Smooth muscle cell of trachea (primary cell): ENCODE results near the gene MUC15. TPM values are rescaled to one million over a fixed set of nuclear protein-coding genes. Genes with fewer than 3 reads are reported as not detected.

ENCODE experiments used
- total RNA-seq: library from RNA; depleted of rRNA; stranded (reverse); fragments of >200 nt; gene quantifications from 2 replicates; pipeline ENCODE4 v1.2.1, GENCODE V29; 2014

Gene MUC15, protein sequence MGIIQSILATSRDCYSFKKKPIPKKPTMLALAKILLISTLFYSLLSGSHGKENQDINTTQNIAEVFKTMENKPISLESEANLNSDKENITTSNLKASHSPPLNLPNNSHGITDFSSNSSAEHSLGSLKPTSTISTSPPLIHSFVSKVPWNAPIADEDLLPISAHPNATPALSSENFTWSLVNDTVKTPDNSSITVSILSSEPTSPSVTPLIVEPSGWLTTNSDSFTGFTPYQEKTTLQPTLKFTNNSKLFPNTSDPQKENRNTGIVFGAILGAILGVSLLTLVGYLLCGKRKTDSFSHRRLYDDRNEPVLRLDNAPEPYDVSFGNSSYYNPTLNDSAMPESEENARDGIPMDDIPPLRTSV
- not detected in 2 replicates for total RNA-seq

DNA sequence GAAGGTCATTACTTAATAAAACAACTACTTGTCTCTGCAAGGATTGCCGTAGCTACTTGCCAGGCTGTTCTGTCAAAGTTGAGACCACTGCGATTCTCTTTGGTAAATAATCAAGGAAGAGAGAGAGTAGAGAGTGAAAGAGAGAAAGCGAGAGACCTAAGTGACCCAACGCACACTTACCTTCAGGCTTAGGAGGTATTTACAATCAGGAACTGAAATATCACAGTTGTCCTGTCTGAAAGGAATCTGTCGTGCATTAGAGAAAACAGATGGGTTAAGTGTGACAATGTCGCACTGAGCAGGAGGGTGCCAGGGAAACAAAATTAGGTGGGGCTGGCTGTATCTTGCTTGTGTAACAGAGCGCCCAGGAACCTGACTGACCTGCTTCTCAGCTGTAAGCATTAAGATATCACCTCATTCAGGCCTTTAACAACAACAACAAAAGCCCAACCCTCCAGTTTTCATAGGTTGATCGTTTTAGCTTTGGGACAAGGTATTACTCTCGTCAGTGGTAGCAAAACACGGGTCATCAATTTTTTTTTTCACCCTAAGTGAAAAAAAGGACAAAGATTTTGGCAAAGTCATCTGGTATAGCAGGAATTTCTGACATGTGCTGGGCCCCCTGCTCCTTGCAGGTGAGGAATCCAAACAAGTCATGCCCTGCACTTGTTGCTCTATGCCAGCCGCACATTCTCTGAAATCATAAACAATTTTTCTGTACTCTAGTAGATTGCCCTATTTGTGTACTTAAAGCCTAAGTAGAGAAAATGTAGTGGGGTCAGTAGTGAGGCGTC is at the start of gene MUC15:
Gene MUC15 (minus strand): TSS at position 403 of the 794 bp plus-strand sequence. CDS start 5,169 bp downstream, outside the sequence.

Other genes starting within 250 kb of the MUC15 start
- gene ANO3, start 240.1 kb downstream of the MUC15 start, total RNA-seq: 0.33 and 1.9 TPM in 2 replicates
- not detected in 2 replicates for gene SLC5A12, start 149.8 kb upstream of the MUC15 start, total RNA-seq